ENCODE results near the gene UST.
"Not testable (repeated sequence)": the region's sequence is repeated elsewhere in the genome, so short reads cannot be mapped to it uniquely, and the experiment has no call there.

UST gene

DNA sequence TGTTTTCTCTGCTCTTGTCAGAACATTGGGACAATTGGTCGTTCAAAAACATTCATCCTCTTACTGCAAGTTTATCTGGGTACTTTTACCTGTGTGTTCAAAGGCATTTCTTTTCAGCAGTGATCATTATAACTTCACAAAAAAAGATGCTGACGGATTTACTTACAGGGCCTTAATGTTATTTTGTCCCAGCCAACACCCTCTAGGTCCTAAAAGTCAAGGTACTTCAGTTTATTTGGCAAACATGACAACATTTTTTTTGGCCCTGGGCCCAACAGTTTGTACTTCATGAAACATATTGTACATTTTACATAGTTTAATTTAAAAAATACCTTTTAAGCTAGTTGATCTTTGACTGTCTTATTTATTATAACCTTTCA is 329.5 kb downstream of the UST start:
- DNase-seq, result peak; percentile 53

DNA sequence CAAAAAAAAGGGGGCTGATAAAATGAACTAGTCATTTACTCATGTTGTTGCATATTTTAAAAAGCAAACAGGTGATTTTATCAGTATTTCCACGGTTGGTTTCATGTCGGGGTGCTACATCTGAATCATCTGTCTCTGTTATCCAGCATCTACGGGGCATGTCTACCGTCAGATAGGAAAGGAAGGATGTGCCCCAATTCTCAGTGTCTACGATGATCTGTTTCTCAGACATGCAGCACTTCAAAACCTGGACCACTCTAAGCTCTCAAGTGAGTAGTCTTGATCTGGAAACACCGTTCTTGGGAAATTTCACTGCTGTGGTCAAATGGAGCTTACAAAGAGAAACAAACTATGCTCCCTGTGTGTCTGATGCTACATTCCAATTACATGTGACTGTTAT is 330.4 kb downstream of the UST start:
- DNase-seq, result no peak

GRCh38 chr6:149078211-149078782 is 331.5 kb downstream of the UST start:
- DNase-seq, result no peak

- DNase-seq, result no peak
Observed at GRCh38 chr6:149079456-149079855, 332.6 kb downstream of the UST start.

DNA sequence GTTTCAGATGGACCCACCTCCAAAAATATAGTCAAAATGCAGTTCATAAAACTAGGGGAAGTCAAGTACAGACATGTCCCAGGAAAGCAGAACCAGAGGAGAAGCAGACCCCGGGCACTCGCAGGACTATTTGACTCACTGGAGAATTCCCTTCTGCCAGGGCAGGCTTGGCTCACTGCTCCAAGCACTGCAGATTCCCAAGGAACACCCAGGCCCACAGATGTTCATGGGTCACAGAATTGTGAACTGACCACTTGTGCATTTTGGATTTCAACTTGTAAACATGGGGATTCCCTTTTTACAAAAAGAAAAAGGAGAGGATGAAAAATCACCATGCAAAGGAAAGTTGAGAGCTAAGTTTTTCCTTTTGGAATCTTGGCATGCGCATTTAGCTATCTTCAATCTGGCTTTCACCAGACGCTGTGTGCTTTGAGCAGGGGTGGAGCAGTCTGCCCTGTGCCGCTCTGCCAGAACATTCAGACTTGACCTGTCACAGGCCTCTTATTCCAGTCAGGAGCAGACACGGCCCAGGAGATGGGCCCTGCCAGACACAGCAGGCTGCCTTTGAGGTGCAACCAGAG is 333.2 kb downstream of the UST start:
- DNase-seq, result no peak

DNA sequence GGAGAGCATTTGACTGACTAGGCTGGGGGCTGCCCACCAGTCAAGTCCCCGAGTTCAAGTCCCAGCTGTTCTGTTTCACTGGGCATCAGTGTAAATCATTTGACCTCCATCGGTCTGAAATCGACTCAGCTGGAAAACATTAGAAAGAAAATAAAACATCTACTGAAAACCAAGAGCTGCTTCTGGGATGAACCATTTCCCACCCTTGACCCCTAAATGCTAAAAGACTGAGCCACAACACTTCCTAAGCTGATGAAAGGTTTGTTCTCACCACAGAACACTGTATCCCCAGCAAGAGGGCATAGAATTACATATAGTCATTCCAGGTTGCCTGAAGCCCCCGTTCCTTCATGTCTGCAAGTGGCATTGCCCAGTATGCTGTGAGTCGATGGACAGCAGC is 333.7 kb downstream of the UST start:
- no peak for DNase-seq

DNA sequence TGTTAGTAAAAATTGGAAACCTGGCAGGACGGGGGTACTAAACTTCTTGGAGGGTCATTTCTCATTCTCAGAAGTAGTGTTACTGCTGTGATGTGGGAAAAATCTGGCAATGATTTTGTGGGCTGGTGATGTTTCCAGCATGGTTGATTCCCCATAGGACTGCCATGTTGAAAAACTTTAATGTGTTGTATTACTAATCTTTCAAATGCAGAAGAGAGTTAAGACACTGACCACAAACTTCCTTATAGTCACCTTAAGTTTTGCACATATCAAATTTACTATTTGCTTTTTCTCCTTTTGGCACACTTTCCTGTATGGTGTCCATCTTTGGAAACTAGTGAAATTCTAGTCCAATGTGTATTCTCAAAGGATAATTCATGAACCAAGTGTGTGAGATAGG is 334.5 kb downstream of the UST start:
- DNase-seq, result no peak

DNA sequence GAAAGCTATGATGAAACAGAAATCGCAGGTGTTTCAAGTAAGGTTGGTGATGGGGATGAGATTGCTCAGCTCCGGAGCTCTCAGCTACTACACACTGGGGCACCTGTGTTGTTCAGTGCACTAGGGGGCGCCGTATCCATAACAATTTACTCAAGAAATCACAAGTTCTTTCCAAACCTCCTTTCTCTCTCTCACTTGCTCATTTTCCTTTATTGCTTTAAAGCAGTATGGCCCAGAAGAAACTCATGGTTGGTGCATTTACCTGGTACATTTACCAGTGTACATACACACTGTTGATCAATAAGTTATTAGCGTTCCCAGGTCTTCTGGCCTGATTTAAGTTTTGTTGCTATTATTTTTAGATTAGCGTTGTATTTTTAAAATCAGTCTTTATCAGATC is 335.5 kb downstream of the UST start:
- DNase-seq, result no peak

GRCh38 chr6:149084026-149084425 is 337.2 kb downstream of the UST start:
- DNase-seq, result no peak

GRCh38 chr6:149084808-149085556 is 338.2 kb downstream of the UST start:
- DNase-seq, result no peak

DNA sequence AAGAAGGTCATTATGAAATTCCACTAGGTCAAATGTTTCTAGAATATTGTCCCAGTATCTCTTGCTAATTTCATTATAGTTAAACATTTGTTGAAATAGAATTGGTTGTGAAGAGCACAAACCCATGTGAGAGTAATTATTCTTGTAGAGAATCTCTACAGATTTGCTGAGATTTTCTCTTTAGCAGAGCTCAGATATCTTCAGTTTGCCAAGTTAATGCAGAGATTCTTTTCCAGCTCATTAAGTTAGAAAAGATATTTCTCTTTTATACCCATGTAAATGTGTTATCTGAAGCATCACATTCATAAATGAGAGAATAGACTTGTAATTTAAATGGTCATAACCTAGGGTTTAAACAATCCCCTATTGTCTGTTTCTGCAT is 338.7 kb downstream of the UST start:
- no peak for DNase-seq

DNA sequence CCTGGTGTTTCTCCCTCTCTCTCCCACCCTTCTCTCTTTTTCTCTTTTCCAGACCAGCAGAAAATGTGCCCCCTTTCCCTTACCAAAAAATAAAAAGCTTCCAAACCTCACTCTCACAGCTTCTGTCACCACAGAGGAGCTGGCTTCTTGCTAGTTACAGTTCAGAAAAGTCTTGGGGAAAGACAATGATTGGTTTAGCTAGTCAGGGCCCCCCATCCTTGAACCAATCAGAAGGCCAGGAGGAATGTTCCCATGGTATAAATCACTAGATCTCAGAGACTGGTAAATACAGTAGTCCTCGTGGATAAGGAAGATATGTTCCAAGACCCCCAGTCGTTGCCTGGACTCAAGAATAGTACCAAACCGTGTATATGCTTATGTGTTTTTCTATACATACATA is 339.5 kb downstream of the UST start:
- DNase-seq, result no peak

- no peak for DNase-seq
Observed at GRCh38 chr6:149087898-149088297, 341.1 kb downstream of the UST start.

- no peak for DNase-seq
Observed at GRCh38 chr6:149088361-149088760, 341.5 kb downstream of the UST start.

GRCh38 chr6:149089510-149089909 is 342.7 kb downstream of the UST start:
- no peak for DNase-seq

DNA sequence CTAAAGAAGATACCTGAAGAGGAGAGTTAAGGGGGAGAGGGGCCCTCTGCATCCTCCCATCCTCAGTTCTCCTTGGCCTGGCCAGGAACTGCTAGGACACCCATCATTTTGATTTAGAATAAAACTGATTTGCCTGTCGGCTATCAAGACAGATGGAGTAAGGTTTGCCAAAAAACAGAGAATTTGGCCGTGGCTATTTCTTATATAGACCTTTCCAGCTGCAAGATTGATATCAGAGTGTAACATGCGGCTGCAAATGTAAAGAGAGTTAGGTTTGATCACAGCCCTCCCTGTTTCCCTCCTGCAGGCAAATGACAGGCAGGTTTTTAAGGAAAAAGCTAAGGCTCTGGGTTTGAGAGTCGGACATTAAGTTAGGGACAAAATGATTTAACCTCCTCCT is 344.1 kb downstream of the UST start:
- no peak for DNase-seq

DNA sequence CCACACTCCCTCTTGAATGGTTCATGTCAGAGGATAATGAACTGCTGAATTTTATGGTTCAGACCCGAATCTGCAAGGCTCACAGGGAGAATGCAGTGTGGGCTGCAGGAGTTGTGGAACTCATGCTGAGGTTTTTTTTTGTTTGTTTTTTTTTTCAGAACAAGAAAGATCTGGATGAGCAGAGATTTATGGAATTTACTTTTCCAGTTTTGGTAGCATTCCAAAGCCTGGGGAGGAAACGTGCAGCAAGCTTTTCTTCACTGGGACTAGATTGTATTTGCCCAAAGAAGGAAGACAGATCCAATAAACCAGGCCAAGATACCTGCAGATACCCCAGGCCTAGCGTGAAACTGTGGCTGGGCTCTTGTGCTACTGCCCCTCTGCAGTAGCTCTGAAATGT is 346.8 kb downstream of the UST start:
- no peak for DNase-seq

GRCh38 chr6:149094156-149094555 is 347.3 kb downstream of the UST start:
- DNase-seq, result no peak

- no peak for DNase-seq
Observed at GRCh38 chr6:149094934-149095351, 348.1 kb downstream of the UST start.

DNA sequence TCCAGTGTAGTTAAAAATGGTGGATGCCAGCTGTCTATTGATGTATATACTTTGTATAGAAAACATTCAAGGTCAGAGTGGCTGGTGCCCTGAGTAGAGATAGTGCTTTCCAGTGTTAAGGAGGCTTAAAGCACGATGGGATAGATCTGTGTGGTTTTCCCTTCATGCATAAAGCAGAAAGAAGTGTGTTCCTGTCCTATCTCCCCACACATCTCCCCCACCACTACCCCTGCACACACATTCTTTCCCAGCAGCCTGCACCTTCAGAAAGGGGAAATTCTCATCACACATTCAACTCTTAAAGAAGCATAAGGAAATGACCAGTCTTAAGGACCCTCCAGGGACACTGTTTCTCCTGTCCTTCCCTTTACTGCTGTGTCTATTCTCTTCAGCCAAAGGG is 349.0 kb downstream of the UST start:
- DNase-seq, result no peak

- no peak for DNase-seq
Observed at GRCh38 chr6:149097794-149098193, 351.0 kb downstream of the UST start.

DNA sequence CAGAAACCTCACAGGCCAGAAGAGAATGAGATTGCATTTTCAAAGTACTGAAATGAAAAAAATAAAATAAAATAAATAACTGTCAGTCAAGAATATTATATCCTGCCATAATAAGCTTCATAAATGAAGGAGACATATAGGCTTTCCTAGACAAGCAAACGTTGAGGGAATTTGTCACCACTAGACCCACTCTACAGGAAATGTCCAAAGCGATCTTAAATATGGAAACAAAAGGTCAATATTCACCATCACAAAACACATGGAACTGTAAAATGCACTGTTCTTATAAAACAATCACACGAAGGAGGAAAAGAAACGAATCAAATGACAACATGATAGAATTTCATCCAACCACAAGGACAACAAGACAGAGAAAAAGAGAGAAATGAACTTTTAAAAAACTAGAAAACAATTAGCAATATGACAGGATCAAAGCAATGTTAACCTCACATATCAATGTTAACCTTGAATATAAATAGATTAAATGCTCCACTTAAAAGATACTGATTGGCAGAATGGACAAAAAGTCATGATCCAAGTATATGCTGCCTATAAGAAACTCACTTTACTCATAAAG is 352.0 kb downstream of the UST start:
- no peak for DNase-seq

GRCh38 chr6:149102324-149102723 is 355.5 kb downstream of the UST start:
- DNase-seq, result no peak

GRCh38 chr6:149103950-149104349 is 357.1 kb downstream of the UST start:
- DNase-seq, result not testable (repeated sequence)
